Keratinocyte (primary cell): ENCODE data around the gene HERC3. TPM values are rescaled to one million over a fixed set of nuclear protein-coding genes. Genes with fewer than 3 reads are reported as not detected.

Experiments used
- DNase-seq: peaks from one replicate; pipeline ENCODE4 v3.0.0-alpha.2; 2011; ENCODE audit warnings: low read depth, missing footprints, low spot score
- FAIRE-seq: peaks from 2 replicates; lab custom pipeline; 2011; peaks lifted over from hg19 to GRCh38; lab: Jason Lieb, UNC
- H2AFZ ChIP-seq: 2 replicates; pipeline ENCODE4 v1.6.0; 2012; ENCODE audit warnings: low read length, control low read depth, inconsistent platforms; ENCODE audit not compliant: control insufficient read depth
- H3K27ac ChIP-seq: 2 replicates; pipeline ENCODE4 v1.5.1; 2011; ENCODE audit warnings: low read length; ENCODE audit not compliant: control insufficient read depth, insufficient read depth
- H3K27me3 ChIP-seq: 3 replicates; pipeline ENCODE4 v1.6.0; 2011; ENCODE audit warnings: low read length; ENCODE audit not compliant: control insufficient read depth, insufficient read depth; ENCODE audit errors: extremely low read depth
- H3K36me3 ChIP-seq, 2 experiments: 2 replicates in 1 of 2; 3 replicates in 1 of 2; pipeline ENCODE4 v1.5.1; 2011; ENCODE audit warnings: low read length in 2 of 2, mild to moderate bottlenecking in 1 of 2; ENCODE audit not compliant: control insufficient read depth in 2 of 2, insufficient read depth in 2 of 2; ENCODE audit errors: extremely low read depth in 1 of 2
- H3K4me1 ChIP-seq: 3 replicates; pipeline ENCODE4 v1.5.1; 2011; ENCODE audit warnings: low read length; ENCODE audit not compliant: control insufficient read depth, insufficient read depth; ENCODE audit errors: extremely low read depth
- H3K4me2 ChIP-seq: 3 replicates; pipeline ENCODE4 v1.6.0; 2011; ENCODE audit warnings: low read depth, low read length; ENCODE audit not compliant: control insufficient read depth, insufficient read depth; ENCODE audit errors: extremely low read depth
- H3K4me3 ChIP-seq, 3 experiments: fragments of 200-600 bp in 1 of 3; sonication (generic) in 1 of 3; 2 replicates in 2 of 3; 3 replicates in 1 of 3; pipeline ENCODE4 v1.5.1; 2011 to 2016; ENCODE audit warnings: low read length in 3 of 3, mild to moderate bottlenecking in 3 of 3, control low read depth in 2 of 3, inconsistent platforms in 1 of 3, low read depth in 1 of 3, mixed read lengths in 1 of 3, mixed run types in 1 of 3, moderate library complexity in 1 of 3; ENCODE audit not compliant: control insufficient read depth in 2 of 3, insufficient read depth in 2 of 3; ENCODE audit errors: extremely low read depth in 1 of 3
- H3K79me2 ChIP-seq: 2 replicates; pipeline ENCODE4 v1.6.0; 2012; ENCODE audit warnings: low read length; ENCODE audit not compliant: control insufficient read depth, insufficient read depth
- H3K9ac ChIP-seq: 3 replicates; pipeline ENCODE4 v1.6.0; 2011; ENCODE audit warnings: low read length; ENCODE audit not compliant: control insufficient read depth, insufficient read depth; ENCODE audit errors: extremely low read depth
- H3K9me1 ChIP-seq: 3 replicates; pipeline ENCODE4 v1.6.0; 2011; ENCODE audit warnings: low read length; ENCODE audit not compliant: control insufficient read depth, insufficient read depth; ENCODE audit errors: extremely low read depth
- H3K9me3 ChIP-seq: 2 replicates; pipeline ENCODE4 v1.5.1; 2012; ENCODE audit warnings: low read depth, low read length; ENCODE audit not compliant: control insufficient read depth
- H4K20me1 ChIP-seq: 3 replicates; pipeline ENCODE4 v1.6.0; 2011; ENCODE audit warnings: low read length; ENCODE audit not compliant: control insufficient read depth, insufficient read depth; ENCODE audit errors: extremely low read depth
- EZH2 ChIP-seq: IDR thresholded peaks from one replicate; pipeline ENCODE4 v1.6.1; 2012; ENCODE audit warnings: inconsistent platforms, mild to moderate bottlenecking, low read length, moderate library complexity
- dilution Hi-C: fragments of 300-500 bp; cut with MboI; formaldehyde crosslinking; loops from one replicate; pipeline ENCODE4 v1.7.0; 2020; ENCODE audit warnings: low sequenced_read_pairs; ENCODE audit not compliant: extremely low pct_ligation_motif_present
- polyA plus RNA-seq, 5 experiments: library from polyadenylated mRNA; depleted of rRNA in 3 of 5; stranded (reverse) in 3 of 5; stranded (forward) in 1 of 5; unstranded in 1 of 5; fragments of >200 nt; gene quantifications; 1 replicate in 1 of 5; 2 replicates in 3 of 5; 3 replicates in 1 of 5; pipeline versions ENCODE4 v1.2.1 to v1.2.3, GENCODE V29; 2011 to 2012; ENCODE audit warnings: missing spikeins in 2 of 5, low read depth in 1 of 5, low replicate concordance in 1 of 5
- TF ChIP-seq, protein P1 (sequence below), 3 experiments: IDR thresholded peaks in 1 of 3; conservative IDR thresholded peaks in 1 of 3; optimal IDR thresholded peaks in 1 of 3; 2 replicates in 2 of 3; 3 replicates in 1 of 3; pipeline versions ENCODE3 to v1.5.1; 2011; ENCODE audit warnings: low read length in 3 of 3, mild to moderate bottlenecking in 3 of 3, moderate library complexity in 2 of 3, control low read depth in 1 of 3, inconsistent platforms in 1 of 3; ENCODE audit not compliant: insufficient read depth in 2 of 3; ENCODE audit errors: extremely low read depth in 1 of 3

Gene HERC3
- polyA plus RNA-seq, 1 donor (not counting 4 experiments of a cell fraction or from before 2014, with no cell fraction given) = 26.3 TPM

DNA sequence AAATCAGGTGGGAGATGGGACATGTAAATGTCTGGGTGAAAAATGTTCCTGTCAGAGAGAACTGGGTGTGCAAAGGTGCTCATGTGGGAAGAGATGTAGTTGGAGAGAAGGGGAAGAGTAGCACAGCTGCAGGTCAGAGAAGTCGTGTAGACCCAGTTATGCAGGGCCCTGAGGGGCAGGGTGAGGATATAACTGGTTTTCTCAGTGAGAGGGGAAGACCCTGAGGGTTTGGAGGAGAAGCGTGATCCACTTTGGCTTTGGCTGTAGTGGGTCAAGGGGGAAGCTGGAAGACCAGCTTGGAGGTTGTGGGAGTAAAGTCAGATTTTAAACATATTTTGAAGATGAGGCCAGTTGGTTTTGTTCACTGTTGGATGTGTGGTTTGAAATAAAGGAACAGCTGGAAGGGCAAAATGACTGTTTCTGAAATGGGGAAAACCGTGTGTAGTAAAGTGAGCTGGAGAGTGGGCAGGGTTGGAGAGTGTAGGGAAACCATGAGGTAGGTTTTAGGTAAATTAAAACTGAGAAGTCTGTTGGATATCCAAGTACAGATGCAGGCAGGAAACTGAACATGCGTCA is 61.2 kb downstream of the HERC3 start:
- Histone ChIP-seq H3K27ac (no peak overlapping the region), H3K4me2 (no peak overlapping the region), H3K36me3 (peaks cover 10 to 12% of the 10 kb centered on the region in 2 experiments), H3K9ac (no peak overlapping the region), H4K20me1 (no peaks in the 10 kb centered on the region), H3K9me3 (no peaks in the 10 kb centered on the region), H3K27me3 (no peaks in the 10 kb centered on the region), H3K9me1 (peaks cover 2% of the 10 kb centered on the region), H2AFZ (no peak overlapping the region), H3K4me1 (no peaks in the 10 kb centered on the region), H3K79me2 (peaks cover 4% of the 10 kb centered on the region), H3K4me3 (no peak overlapping the region)
- DNase-seq (no peak), FAIRE-seq (no peak)
- dilution Hi-C loops = no loop called here
- TF ChIP-seq EZH2 = no peak
- TF ChIP-seq, protein P1, sequence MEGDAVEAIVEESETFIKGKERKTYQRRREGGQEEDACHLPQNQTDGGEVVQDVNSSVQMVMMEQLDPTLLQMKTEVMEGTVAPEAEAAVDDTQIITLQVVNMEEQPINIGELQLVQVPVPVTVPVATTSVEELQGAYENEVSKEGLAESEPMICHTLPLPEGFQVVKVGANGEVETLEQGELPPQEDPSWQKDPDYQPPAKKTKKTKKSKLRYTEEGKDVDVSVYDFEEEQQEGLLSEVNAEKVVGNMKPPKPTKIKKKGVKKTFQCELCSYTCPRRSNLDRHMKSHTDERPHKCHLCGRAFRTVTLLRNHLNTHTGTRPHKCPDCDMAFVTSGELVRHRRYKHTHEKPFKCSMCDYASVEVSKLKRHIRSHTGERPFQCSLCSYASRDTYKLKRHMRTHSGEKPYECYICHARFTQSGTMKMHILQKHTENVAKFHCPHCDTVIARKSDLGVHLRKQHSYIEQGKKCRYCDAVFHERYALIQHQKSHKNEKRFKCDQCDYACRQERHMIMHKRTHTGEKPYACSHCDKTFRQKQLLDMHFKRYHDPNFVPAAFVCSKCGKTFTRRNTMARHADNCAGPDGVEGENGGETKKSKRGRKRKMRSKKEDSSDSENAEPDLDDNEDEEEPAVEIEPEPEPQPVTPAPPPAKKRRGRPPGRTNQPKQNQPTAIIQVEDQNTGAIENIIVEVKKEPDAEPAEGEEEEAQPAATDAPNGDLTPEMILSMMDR (optimal IDR thresholded peaks at IDR 0.05 in 1 of 3, IDR thresholded peaks at IDR 0.05 in 1 of 3, conservative IDR thresholded peaks at IDR 0.05 in 1 of 3; ENCODE audit: extremely low read depth in 1 of 3, insufficient read depth in 2 of 3, low read length in 3 of 3) = no peak

DNA sequence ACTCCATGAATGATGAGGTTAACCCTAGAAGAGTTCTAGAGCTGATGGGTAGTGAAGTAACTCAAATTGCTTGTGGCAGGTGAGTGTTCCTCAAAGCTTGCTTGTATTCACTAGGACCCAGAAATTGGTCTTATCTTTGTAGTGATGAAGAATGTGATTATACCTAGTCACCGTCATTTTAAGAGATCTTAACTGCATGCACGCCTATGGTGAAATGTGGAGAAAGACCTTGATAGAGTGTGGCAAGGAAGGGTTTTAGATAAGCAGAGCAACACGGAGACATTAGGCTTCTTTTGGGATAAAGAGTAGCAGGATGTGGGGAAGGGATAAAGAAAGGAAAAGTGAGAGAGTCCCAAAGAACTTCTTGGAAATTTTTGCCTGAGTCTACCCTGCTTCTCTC is 62.9 kb downstream of the HERC3 start:
- no peaks in the 10 kb centered on the region for H3K9me3 ChIP-seq
- H3K4me3 ChIP-seq = no peak overlapping the region
- no peaks in the 10 kb centered on the region for H3K27me3 ChIP-seq
- no peak overlapping the region for H2AFZ ChIP-seq
- H3K4me2 ChIP-seq = no peak overlapping the region
- no peak for FAIRE-seq
- dilution Hi-C loops = no loop called here
- H3K9me1 ChIP-seq = peaks cover 2% of the 10 kb centered on the region
- H3K79me2 ChIP-seq = no peaks in the 10 kb centered on the region
- peaks cover 12 to 14% of the 10 kb centered on the region in 2 experiments for H3K36me3 ChIP-seq
- no peak overlapping the region for H3K27ac ChIP-seq
- peaks cover 7% of the 10 kb centered on the region for H3K4me1 ChIP-seq
- H3K9ac ChIP-seq = no peak overlapping the region
- DNase-seq = no peak
- no peak for TF ChIP-seq EZH2
- TF ChIP-seq, protein P1 (optimal IDR thresholded peaks at IDR 0.05 in 1 of 3, IDR thresholded peaks at IDR 0.05 in 1 of 3, conservative IDR thresholded peaks at IDR 0.05 in 1 of 3; ENCODE audit: extremely low read depth in 1 of 3, insufficient read depth in 2 of 3, low read length in 3 of 3) = no peak
- no peaks in the 10 kb centered on the region for H4K20me1 ChIP-seq
